HG02798 (cell line): ENCODE data around the gene GNAT1.

ENCODE experiments used
- ATAC-seq: cut with Tn5 transposase; IDR thresholded peaks from one replicate; pipeline ENCODE4 v1.9.1; 2021; ENCODE audit warnings: mild to moderate bottlenecking; ENCODE audit not compliant: unreplicated experiment, poor library complexity

GNAT1 gene

DNA sequence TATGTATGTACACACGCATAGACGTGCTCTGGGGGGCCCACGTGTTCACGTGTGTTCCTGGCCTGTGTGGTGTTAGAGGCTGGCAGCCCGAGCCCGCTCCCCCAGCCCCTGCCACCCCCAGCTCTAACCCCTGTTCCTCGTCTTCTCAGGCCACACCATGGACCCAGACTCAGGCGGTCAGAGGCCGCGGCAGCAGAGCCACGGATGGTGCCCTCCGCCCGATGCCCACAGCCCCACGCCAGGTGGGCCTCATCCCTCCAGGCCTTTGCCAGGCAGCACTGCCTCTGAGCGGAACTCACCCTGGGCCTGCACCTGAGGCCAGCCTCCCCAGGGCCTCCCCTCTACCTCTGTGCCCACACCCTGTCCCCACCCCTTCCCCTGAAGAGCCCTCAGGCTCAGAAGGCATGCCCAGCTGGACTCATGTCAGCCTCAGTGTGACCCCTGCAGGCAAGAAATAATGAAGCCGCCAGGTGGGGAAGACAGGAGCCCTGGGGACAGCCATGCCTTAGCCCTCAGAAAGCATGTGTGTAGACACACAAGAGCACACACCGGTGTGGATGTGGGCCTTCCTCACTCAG lies 16.4 kb upstream of the GNAT1 start:
- ATAC-seq = no peak

DNA sequence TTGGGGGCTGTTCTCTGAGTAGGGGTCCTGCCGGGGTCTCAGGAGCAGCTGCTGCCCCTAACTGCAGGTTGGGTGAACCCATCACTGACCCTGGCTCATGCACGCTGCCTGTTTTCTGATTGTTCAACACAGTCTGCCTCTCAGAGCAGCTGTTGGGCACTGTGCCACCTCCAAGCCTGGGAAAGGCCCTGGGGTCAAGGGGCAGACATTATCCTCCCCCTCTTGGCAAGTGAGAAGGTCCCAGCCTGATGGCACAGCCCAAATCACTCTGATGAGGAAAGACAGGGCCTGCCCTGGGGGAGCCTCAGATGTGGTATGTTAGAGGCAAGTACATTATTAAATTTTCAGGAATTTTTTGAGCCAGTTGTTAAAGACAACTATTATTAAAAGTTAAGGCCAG lies 14.1 kb upstream of the GNAT1 start:
- ATAC-seq = no peak

DNA sequence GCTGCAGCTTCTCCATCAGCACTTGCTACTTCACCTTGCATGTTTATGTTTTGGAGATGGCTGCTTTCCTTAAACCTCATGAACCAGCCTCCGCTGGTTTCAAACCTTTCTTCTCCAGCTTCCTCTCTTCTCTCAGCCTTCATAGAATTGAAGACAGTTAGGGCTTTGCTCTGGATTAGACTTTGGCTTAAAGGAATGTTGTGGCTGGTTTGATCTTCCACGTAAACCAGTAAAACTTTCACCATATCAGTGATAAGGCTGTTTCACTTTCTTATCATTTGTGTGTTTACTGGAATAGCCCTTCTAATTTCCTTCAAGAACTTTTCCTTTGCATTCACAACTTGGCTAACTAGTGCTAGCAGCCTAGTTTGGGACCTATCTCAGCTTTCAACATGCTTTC lies 11.7 kb upstream of the GNAT1 start:
- no peak for ATAC-seq

DNA sequence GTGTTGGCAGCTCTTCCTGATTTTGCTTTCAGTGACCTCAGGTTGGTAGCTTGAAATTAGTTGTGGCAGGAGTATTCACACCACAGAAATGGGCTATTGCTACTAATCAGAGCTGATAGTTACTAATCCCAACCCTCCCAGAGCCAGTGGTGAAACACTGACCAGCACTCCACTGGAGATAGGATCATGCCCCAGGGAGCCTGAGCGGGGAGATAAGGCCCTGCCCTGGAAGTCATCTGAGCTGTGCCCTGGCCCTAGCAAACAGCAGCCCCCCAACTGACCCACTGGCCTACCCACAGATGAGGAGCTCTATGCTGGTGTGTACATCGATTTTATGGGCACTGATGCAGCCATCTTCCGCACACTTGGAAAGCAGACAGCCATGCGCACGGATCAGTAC lies 9.4 kb upstream of the GNAT1 start:
- no peak for ATAC-seq

DNA sequence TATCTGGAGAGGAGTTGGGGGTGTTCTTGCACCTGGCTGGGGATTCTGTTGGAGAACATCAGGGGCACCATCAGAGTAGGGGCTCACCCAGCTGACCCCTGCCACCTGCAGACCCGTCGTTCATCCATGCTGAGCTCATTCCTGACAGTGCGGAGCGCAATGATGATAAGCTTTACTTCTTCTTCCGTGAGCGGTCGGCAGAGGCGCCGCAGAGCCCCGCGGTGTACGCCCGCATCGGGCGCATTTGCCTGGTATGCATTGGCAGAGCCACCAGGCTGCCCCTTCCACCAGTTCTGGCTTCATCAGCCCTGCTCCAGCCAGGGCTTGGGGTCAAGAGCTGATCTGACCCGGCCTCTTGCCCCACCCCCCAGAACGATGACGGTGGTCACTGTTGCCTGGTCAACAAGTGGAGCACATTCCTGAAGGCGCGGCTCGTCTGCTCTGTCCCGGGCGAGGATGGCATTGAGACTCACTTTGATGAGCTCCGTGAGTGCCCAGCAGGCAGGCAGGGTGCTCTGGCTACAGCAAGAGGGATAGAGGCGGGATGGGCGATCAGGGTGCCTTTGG lies 8.8 kb upstream of the GNAT1 start:
- ATAC-seq = no peak

DNA sequence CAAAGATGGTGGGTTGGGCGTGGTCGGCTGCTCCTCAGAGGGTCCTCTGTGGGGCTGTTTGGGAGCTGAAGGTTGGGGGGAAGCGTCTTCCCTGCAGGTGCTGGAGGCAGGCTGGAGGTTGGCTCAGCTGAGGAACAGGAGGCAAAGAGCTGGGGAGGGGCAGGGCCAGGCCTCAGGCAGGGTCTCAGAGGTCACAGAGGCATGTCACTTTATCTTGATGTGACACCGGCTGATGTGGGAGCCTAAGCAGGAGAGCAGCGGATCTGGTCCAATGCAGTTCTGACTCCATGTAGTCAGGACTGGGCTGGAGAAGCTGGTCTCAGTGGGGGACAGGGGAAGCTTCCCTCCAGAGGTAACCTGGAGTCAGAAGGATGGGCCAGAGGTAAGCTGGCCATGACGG lies 7.7 kb upstream of the GNAT1 start:
- ATAC-seq = no peak

DNA sequence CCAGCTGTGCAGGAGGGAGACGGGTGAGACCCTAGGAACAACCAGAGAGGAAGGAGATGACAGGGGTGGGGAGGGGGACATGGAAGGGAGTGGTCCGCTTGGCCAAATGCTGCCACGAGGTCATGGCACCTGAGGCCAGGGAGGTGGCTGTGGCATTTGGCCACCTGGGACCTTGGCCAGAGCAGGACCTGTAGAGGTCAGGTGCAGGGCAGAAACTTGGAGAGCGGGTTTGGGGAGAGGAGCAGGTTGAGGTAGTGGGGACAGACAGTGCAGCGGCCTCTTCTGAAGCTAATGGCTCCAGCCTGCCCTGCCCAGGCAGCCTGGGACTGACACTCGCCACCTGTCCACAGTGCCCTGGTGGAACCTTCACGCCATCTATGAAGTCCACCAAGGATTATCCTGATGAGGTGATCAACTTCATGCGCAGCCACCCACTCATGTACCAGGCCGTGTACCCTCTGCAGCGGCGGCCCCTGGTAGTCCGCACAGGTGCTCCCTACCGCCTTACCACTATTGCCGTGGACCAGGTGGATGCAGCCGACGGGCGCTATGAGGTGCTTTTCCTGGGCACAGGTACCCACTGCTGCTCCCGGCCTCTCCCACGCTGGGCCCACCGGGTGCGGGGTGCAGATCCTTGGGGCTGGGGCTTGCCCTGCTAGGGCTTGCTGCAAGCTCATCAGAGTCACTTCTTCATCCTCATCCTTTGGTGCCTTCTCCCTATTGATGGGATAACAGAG lies 7.0 kb upstream of the GNAT1 start:
- no peak for ATAC-seq

DNA sequence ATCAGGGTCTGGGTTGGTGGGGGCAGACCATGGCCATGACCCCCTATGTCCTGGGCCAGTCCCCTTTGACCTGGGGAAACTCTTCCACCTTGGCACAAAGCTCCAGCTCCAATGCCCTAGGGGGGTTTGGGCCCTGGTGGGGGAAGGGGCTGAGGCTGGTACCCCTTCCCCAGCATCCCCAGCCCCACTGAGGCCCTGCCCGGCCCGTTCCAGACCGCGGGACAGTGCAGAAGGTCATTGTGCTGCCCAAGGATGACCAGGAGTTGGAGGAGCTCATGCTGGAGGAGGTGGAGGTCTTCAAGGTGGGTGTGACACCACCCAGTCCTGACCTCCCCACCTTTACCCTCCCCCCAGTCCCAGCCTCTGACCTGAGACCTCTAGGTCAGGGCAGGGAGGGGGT lies 6.2 kb upstream of the GNAT1 start:
- no peak for ATAC-seq

DNA sequence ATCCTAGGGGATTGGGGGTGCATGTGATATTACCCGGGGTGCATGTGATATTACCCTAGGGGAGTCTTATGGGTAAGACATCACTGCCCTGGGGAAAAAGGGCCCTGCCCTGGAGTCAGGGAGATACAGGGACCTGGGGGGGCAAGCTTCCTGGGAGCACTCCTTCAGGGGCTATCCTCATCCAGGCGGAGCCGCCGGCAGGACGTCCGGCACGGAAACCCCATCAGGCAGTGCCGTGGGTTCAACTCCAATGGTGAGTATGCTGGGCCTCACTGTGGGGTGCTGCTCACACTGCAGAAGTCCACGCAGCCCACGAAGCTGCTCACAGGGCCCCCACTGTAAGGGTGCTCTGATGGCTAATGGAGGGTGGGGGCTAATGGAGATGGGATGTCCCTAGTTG lies 5.3 kb upstream of the GNAT1 start:
- no peak for ATAC-seq

DNA sequence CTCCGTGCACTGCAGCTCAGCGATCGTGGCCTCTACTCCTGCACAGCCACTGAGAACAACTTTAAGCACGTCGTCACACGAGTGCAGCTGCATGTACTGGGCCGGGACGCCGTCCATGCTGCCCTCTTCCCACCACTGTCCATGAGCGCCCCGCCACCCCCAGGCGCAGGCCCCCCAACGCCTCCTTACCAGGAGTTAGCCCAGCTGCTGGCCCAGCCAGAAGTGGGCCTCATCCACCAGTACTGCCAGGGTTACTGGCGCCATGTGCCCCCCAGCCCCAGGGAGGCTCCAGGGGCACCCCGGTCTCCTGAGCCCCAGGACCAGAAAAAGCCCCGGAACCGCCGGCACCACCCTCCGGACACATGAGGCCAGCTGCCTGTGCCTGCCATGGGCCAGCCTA lies 3.7 kb upstream of the GNAT1 start:
- ATAC-seq = no peak

DNA sequence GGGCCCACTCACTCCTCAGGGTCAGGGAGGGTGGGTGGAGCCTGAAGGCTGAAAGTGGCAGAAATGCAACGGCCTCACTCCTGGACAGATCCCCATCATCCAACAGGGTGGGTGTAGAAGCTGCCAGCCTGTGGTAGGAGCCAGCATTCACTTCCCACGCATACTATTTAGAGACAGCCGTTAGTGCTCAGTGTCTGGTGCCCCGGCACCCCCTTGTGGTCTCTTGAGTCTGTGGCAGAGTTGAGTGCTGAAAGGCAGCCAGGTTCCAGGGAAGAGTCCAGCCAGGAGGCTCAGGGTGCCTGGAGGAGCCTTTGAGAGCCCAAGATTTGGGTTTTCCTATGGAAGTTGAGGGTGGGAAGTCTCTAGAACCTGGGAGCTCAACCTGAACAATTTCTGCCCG lies 2.1 kb upstream of the GNAT1 start:
- peak; percentile 38 for ATAC-seq

DNA sequence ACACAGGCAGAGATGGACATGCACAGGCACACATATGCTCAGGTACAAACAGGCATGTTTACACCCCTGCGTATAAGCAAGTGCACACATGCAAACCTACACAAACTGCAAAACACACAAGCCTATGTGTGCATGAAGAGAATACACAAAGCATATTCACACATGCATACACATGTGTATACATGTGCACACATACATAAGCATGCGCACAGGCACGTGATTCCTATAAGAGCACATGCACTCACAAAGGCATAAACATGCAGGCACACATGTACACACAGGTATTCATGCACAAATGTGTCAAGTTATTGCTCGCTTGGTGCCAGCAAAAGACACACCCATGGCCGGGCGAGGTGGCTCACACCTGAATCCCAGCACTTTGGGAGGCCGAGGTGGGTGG lies 1.4 kb upstream of the GNAT1 start:
- ATAC-seq = no peak

DNA sequence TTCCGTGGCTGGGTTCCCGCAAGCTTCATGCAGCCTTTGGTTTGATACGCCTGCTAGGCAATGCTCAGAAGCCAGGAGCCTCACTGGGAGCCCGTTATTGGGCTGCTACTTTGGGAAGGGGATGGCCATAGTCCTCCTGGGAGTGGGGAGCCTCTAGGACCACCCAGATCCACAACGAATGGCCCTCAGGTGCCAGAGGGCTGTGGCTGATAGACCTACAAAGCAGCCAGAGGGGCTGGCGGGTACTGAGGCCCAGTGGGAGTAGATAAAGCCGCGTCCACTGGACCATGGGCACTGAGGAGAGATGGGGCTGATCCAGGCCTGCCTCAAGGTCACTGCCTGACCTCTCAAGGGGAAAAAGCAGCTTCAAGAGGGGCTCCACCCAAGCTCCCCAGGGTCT lies 714 bp downstream of the GNAT1 start:
- no peak for ATAC-seq

DNA sequence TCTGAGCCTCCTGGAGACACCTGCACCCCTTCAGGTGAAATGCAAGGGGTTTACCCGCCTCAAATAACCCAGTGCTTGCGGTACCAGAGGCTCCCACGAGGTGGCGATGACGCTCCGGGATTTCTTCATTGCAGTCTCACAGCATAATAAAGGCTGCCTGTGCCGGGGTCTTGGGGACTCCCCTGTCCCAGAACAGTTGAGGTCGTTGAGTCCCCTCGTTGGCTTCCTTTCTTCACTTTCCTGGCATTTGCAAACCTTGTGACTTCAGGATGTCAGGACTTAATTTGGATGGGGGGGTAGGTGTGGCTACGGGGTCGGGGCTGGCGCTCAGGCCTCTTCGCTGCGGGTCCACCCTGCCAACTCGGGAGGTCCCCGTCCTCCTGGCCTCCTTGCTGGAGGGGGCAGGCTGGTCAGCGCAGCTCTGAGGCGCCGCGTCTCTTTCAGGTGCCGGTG lies 1.3 kb downstream of the GNAT1 start:
- no peak for ATAC-seq

DNA sequence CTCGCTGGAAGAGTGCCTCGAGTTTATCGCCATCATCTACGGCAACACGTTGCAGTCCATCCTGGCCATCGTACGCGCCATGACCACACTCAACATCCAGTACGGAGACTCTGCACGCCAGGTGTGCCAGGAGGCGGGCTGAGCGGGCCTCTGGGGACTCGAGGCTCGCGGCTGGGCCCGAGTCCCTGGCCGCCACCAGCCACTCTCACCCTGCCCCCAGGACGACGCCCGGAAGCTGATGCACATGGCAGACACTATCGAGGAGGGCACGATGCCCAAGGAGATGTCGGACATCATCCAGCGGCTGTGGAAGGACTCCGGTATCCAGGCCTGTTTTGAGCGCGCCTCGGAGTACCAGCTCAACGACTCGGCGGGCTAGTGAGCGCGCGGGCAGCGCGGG lies 1.9 kb downstream of the GNAT1 start:
- no peak for ATAC-seq

DNA sequence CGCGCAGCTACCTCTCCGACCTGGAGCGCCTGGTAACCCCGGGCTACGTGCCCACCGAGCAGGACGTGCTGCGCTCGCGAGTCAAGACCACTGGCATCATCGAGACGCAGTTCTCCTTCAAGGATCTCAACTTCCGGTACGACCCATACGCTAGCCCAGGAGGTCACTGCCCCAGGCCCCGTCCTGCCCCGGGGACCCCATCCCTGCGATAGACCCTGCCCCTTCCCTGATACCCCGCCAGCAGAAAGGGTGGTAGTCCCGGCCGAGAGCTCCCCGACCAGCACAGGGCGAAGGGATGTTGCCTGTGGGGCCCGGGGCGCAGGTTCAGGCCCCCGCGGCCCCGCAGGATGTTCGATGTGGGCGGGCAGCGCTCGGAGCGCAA lies 2.3 kb downstream of the GNAT1 start:
- no peak for ATAC-seq

DNA sequence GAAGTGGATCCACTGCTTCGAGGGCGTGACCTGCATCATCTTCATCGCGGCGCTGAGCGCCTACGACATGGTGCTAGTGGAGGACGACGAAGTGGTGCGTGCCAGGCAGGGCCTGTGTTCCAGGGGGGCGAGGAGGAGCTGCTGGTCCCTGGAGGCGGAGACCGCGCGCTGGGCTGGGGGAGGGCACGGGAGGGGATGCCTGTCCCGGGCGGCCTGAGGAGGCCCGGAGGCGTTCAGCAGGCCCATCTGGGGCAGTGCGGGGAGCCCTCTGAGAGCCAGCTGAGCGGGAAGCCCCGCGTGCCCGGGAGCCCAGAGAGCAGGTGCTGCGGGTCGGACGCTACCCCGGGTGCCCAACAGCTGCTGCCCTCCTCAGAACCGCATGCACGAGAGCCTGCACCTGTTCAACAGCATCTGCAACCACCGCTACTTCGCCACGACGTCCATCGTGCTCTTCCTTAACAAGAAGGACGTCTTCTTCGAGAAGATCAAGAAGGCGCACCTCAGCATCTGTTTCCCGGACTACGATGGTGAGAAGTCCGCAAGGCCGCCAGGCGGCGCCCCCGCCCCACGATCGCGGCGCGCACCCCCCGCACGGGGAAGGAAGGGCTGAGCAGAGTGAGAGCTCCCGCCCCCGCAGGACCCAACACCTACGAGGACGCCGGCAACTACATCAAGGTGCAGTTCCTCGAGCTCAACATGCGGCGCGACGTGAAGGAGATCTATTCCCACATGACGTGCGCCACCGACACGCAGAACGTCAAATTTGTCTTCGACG lies 2.9 kb downstream of the GNAT1 start:
- no peak for ATAC-seq

DNA sequence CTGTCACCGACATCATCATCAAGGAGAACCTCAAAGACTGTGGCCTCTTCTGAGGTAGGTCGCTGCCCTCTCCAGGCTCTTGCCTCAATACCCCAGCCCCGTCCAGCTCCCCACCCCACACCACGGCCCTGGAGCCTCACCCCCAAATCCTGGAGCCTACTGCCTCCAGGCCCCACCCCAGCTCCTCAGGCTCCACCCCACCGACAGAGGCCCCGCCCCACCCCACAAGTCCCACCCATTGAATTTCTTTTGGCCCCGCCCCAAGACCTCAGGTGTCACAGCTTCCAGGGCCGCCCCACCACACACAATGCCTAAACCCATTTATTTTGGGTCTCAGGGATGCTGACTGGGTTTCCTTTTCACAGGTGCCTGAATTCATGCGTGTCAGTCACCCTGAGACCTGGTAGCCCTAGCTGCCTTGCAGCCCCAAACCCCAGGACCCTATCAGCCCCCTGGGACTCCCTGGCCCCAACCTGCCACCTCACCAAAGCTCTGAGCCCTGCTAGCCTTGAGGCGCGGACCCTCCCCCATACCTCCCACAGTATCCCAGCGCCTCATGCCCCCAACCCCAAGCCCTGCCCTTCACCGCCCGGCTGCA lies 3.6 kb downstream of the GNAT1 start:
- ATAC-seq = no peak

DNA sequence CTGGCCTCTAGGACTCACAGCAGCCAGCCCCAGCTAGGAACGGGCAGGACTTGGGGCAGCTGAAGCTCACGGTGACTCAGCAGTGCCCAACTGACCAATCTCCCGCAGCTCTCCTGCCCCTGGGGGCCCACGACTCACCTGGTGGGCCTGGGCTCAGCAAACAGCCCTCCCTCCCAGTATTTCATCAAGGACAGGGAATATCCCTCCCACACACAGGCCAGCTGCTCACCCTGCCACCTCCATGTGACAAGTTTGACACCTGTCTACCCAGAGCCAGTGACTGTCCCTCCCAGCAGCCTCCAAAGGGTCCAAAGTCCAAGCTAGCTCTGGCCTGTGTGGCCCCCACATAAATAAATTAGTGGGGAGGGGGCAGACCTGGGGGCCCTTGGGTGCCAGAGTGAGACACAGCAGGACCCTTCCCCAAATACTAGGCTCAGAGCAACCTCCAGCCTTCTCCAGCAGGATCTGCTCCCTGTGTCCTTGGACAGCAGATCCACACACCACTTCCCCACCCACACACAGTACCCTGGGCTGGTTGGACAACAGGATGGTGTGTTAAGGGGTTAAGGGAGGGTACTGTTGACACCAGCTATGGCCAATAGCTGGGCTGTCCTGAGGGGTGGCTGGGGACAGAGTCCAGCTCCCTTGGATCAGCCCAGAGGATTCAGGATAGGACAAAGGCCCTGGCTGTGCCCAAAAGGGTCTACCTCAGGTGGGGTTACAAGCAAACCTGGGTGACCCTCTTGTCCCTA lies 4.3 kb downstream of the GNAT1 start:
- ATAC-seq = no peak

DNA sequence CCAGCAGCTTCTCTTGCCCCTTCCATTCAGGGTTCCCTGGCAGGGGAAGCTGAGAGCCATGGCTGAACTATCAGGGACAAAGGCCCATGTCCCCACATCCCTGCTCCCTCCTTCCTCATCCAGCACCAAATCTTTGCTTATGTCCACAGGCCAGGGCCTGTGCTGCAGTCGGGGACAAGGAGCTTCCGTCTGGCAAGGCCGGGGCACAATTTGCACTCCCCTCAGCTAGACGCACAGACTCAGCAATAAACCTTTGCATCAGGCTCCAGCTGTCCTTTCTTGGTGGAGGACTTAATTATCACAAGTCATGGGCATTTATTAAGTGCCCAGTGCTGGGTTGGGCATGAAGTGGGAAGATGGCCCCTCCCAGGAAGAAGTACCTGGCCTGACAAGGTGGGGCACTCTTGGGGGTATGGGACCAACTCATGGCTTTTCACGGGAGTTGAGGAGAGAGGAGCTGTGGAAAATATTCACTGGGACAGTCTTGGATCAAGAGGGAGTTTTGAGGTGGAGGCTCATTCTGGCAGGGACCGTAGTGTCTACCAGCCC lies 4.9 kb downstream of the GNAT1 start:
- no peak for ATAC-seq
